HCT116 (cell line): Measurements from ENCODE around the gene CYP46A1. TPM values are rescaled to one million over a fixed set of nuclear protein-coding genes. Genes with fewer than 3 reads are reported as not detected.

Experiments used
- ATAC-seq: fragments of 200-7000 bp; cut with Tn5 transposase; 2 replicates; pipeline ENCODE4 v1.9.1; 2020; ENCODE audit warnings: mild to moderate bottlenecking, moderate library complexity
- BruUV-seq: library from RNA; stranded (reverse); fragments of 400-500 nt; replicated peaks from 2 replicates; lab custom pipeline; 2021; lab: Mats Ljungman, UMichigan
- CTCF ChIA-PET: fragments of 300-600 bp; sonication (Branson Sonifier 250); formaldehyde crosslinking; loops from one replicate; lab custom pipeline; 2021; ENCODE audit warnings: antibody characterized with exemption; lab: Charles Lee
- POLR2A ChIA-PET: fragments of 300-600, 350-600 bp; sonication (Branson Sonifier 250); formaldehyde crosslinking; loops from one replicate; lab custom pipeline; 2021; ENCODE audit warnings: antibody characterized with exemption; lab: Charles Lee
- RAD21 ChIA-PET, 2 experiments: fragments of 300-600 bp; sonication (Branson Sonifier 250); formaldehyde crosslinking; loops; one replicate each; lab custom pipeline; 2023; ENCODE audit warnings: low total read pairs in 2 of 2; ENCODE audit not compliant: uncharacterized antibody in 2 of 2, unreplicated experiment in 2 of 2, low non-redundant PET in 1 of 2; lab: Charles Lee
- DNase-seq: peaks from one replicate; pipeline ENCODE4 v3.0.0-alpha.2; 2010; ENCODE audit warnings: low read depth, low spot score
- H2AFZ ChIP-seq: fragments of 200-600 bp; shearing (Covaris generic), sonication (generic); 2 replicates; pipeline ENCODE4 v1.6.1; 2017; ENCODE audit warnings: low read depth, mixed run types, mixed read lengths, antibody characterized with exemption, low read length; ENCODE audit not compliant: poor library complexity, severe bottlenecking
- H3K27ac ChIP-seq: 2 replicates; pipeline ENCODE4 v1.5.1; 2012; ENCODE audit warnings: low read depth, low read length
- H3K27me3 ChIP-seq: fragments of 200-600 bp; sonication (generic); 2 replicates; pipeline ENCODE4 v1.6.1; 2016; ENCODE audit warnings: mixed run types, low read length, mixed read lengths; ENCODE audit not compliant: insufficient read depth
- H3K36me3 ChIP-seq, 2 experiments: fragments of 200-500 bp in 1 of 2; fragments of 200-600 bp in 1 of 2; sonication (Bioruptor generic) in 1 of 2; sonication (generic) in 1 of 2; 2 replicates each; pipeline versions ENCODE4 v1.5.1 to v1.6.1; 2014 to 2016; ENCODE audit warnings: low read length in 2 of 2, inconsistent platforms in 1 of 2, mixed read lengths in 1 of 2, mixed run types in 1 of 2; ENCODE audit not compliant: insufficient read depth in 2 of 2, control insufficient read depth in 1 of 2
- H3K4me1 ChIP-seq, 2 experiments: fragments of 200-600 bp in 1 of 2; sonication (generic) in 1 of 2; 2 replicates each; pipeline versions ENCODE4 v1.5.1 to v1.6.1; 2012 to 2017; ENCODE audit warnings: low read length in 2 of 2, inconsistent platforms in 1 of 2, mild to moderate bottlenecking in 1 of 2, mixed read lengths in 1 of 2, mixed run types in 1 of 2, moderate library complexity in 1 of 2; ENCODE audit not compliant: insufficient read depth in 2 of 2, control insufficient read depth in 1 of 2
- H3K4me2 ChIP-seq: fragments of 200-600 bp; sonication (generic); 2 replicates; pipeline ENCODE4 v1.6.1; 2017; ENCODE audit warnings: mixed run types, low read length, mixed read lengths
- H3K4me3 ChIP-seq, 2 experiments: fragments of 200-600 bp in 1 of 2; sonication (generic) in 1 of 2; replicated peaks in 1 of 2; 2 replicates each; pipeline ENCODE4 v1.5.1; 2011 to 2016; ENCODE audit warnings: low read length in 2 of 2, control low read depth in 1 of 2, low read depth in 1 of 2, mild to moderate bottlenecking in 1 of 2, mixed read lengths in 1 of 2, mixed run types in 1 of 2
- H3K79me2 ChIP-seq: fragments of 200-600 bp; sonication (generic); 2 replicates; pipeline ENCODE4 v1.6.1; 2017; ENCODE audit warnings: mild to moderate bottlenecking, mixed run types, low read length, moderate library complexity, mixed read lengths; ENCODE audit not compliant: insufficient read depth
- H3K9ac ChIP-seq: fragments of 200-600 bp; sonication (generic); 2 replicates; pipeline ENCODE4 v1.6.1; 2016; ENCODE audit warnings: low read length, mixed read lengths
- H3K9me2 ChIP-seq: fragments of 200-600 bp; sonication (generic), shearing (Covaris generic); 2 replicates; pipeline ENCODE4 v1.6.1; 2017; ENCODE audit warnings: mixed run types, mild to moderate bottlenecking, moderate library complexity; ENCODE audit not compliant: insufficient read depth
- H3K9me3 ChIP-seq, 2 experiments: fragments of 200-500 bp in 1 of 2; fragments of 200-600 bp in 1 of 2; sonication (Bioruptor generic) in 1 of 2; sonication (generic) in 1 of 2; 2 replicates each; pipeline ENCODE4 v1.6.1; 2014 to 2017; ENCODE audit warnings: low read length in 2 of 2, mixed read lengths in 2 of 2, inconsistent platforms in 1 of 2, low read depth in 1 of 2, mild to moderate bottlenecking in 1 of 2, mixed run types in 1 of 2, moderate library complexity in 1 of 2; ENCODE audit not compliant: control insufficient read depth in 1 of 2, insufficient read depth in 1 of 2
- H4K20me1 ChIP-seq: fragments of 200-600 bp; sonication (generic), shearing (Covaris generic); 2 replicates; pipeline ENCODE4 v1.6.1; 2017; ENCODE audit warnings: mixed run types, mild to moderate bottlenecking, moderate library complexity; ENCODE audit not compliant: insufficient read depth
- CBX3 ChIP-seq: IDR thresholded peaks from 2 replicates; pipeline ENCODE4 v1.6.1; 2012; ENCODE audit warnings: low read depth
- EGR1 ChIP-seq: IDR thresholded peaks from 2 replicates; pipeline ENCODE4 v1.6.1; 2012; ENCODE audit warnings: low read depth
- EZH2 ChIP-seq: fragments of 200-600 bp; sonication (generic); IDR thresholded peaks from 2 replicates; pipeline ENCODE4 v1.6.1; 2017; ENCODE audit warnings: antibody characterized with exemption, mixed run types
- FOSL1 ChIP-seq: IDR thresholded peaks from 2 replicates; pipeline ENCODE4 v1.6.1; 2012; ENCODE audit warnings: low read depth
- JUND ChIP-seq: IDR thresholded peaks from 2 replicates; pipeline ENCODE4 v1.6.1; 2012
- SIN3A ChIP-seq: IDR thresholded peaks from 2 replicates; pipeline ENCODE4 v1.6.1; 2012; ENCODE audit warnings: low read depth
- SRF ChIP-seq: IDR thresholded peaks from 2 replicates; pipeline ENCODE4 v1.6.1; 2012; ENCODE audit warnings: low read depth
- ZFX ChIP-seq: fragments of 450-650 bp; IDR thresholded peaks from 2 replicates; pipeline ENCODE4 v1.6.1; 2017
- ZNF274 ChIP-seq: fragments of 200-500 bp; sonication (Bioruptor generic); IDR thresholded peaks from 2 replicates; pipeline ENCODE4 v1.6.1; 2014; ENCODE audit warnings: mild to moderate bottlenecking, low read depth, low read length, inconsistent platforms
- intact Hi-C: fragments of 100-400 bp; cut with micrococcal nuclease; formaldehyde crosslinking; loops from 2 replicates; pipeline ENCODE4 v1.10.0; 2022
- total RNA-seq: library from RNA; stranded (reverse); gene quantifications from one replicate; pipeline ENCODE4 v1.2.1, GENCODE V29; 2021; ENCODE audit not compliant: unreplicated experiment
- TF ChIP-seq, protein P1 (sequence below): IDR thresholded peaks from 2 replicates; pipeline ENCODE4 v1.6.1; 2012; ENCODE audit warnings: low read depth
- TF ChIP-seq, protein P2 (sequence below): IDR thresholded peaks from 2 replicates; pipeline ENCODE4 v1.6.1; 2012
- TF ChIP-seq, protein P3 (sequence below): IDR thresholded peaks from 2 replicates; pipeline ENCODE4 v1.6.1; 2011; ENCODE audit warnings: mild to moderate bottlenecking, low read length, moderate library complexity; ENCODE audit not compliant: insufficient replicate concordance; ENCODE audit errors: extremely low read depth
- TF ChIP-seq, protein P4 (sequence below): IDR thresholded peaks from 2 replicates; pipeline ENCODE4 v1.6.1; 2012

Gene CYP46A1
- total RNA-seq, 1 experiment from 2014 or later, result 0.76 TPM

DNA sequence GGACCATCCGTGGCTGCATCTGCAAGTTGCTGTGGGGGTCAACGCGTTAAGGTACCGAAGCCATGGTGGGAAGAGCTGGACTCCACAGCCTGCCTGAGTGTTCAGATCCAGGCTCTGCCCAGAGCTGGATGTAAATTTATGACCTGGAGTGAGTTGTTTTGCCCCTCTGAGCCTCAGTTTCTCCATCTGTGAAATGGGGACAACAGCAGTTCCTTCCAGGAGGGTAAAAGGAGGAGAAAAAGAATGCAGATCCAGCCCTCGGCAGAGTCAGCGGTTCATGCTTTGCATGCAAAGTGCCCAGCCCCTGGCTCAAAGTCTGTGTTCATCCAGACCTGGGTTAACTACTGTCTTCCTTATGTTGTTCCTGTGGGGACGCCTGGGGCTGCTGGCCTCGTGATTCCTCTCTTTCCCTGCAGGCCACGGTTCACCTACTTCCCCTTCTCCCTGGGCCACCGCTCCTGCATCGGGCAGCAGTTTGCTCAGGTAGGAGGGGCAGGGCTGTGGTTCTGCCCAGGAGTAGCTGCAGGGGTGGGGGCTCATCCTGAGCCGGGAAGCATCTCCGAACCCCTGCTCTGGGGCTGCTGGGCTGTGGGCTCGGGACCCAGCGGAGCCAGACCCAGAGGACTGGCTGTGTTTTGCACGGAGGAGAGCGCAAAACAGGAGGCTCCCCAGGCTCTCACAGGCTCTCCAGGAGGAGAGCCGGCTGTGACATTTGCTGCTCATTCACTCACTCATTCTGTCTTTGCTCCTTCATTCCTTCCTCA, 41.9 kb downstream of the CYP46A1 start (continued):
- TF ChIP-seq, protein P1, sequence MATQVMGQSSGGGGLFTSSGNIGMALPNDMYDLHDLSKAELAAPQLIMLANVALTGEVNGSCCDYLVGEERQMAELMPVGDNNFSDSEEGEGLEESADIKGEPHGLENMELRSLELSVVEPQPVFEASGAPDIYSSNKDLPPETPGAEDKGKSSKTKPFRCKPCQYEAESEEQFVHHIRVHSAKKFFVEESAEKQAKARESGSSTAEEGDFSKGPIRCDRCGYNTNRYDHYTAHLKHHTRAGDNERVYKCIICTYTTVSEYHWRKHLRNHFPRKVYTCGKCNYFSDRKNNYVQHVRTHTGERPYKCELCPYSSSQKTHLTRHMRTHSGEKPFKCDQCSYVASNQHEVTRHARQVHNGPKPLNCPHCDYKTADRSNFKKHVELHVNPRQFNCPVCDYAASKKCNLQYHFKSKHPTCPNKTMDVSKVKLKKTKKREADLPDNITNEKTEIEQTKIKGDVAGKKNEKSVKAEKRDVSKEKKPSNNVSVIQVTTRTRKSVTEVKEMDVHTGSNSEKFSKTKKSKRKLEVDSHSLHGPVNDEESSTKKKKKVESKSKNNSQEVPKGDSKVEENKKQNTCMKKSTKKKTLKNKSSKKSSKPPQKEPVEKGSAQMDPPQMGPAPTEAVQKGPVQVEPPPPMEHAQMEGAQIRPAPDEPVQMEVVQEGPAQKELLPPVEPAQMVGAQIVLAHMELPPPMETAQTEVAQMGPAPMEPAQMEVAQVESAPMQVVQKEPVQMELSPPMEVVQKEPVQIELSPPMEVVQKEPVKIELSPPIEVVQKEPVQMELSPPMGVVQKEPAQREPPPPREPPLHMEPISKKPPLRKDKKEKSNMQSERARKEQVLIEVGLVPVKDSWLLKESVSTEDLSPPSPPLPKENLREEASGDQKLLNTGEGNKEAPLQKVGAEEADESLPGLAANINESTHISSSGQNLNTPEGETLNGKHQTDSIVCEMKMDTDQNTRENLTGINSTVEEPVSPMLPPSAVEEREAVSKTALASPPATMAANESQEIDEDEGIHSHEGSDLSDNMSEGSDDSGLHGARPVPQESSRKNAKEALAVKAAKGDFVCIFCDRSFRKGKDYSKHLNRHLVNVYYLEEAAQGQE, result no peak
- TF ChIP-seq, protein P2, sequence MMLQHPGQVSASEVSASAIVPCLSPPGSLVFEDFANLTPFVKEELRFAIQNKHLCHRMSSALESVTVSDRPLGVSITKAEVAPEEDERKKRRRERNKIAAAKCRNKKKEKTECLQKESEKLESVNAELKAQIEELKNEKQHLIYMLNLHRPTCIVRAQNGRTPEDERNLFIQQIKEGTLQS, result no peak
- TF ChIP-seq, protein P3, sequence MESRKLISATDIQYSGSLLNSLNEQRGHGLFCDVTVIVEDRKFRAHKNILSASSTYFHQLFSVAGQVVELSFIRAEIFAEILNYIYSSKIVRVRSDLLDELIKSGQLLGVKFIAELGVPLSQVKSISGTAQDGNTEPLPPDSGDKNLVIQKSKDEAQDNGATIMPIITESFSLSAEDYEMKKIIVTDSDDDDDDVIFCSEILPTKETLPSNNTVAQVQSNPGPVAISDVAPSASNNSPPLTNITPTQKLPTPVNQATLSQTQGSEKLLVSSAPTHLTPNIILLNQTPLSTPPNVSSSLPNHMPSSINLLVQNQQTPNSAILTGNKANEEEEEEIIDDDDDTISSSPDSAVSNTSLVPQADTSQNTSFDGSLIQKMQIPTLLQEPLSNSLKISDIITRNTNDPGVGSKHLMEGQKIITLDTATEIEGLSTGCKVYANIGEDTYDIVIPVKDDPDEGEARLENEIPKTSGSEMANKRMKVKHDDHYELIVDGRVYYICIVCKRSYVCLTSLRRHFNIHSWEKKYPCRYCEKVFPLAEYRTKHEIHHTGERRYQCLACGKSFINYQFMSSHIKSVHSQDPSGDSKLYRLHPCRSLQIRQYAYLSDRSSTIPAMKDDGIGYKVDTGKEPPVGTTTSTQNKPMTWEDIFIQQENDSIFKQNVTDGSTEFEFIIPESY, result no peak

DNA sequence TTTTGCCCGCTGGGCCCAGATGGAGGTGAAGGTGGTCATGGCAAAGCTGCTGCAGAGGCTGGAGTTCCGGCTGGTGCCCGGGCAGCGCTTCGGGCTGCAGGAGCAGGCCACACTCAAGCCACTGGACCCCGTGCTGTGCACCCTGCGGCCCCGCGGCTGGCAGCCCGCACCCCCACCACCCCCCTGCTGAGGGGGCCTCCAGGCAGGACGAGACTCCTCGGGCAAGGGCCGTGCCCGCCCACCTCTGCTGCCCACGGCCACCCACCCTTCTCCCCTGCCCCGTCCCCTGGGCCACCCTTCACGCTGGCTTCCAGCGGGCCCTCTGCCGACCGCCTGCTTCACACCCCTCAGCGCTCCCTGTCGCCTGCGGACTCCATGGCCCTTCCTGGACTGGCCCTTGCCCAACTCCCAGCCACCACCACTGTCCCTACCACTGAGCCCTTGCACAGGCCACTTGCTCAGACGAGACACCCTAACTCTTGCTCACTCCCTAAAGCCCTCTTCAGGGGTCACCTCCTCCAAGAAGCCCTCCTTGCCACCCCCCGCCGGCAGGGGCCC, 42.5 kb downstream of the CYP46A1 start:
- no peak overlapping the region for H3K4me3 ChIP-seq
- CTCF ChIA-PET, result no interaction called here
- H3K27ac ChIP-seq, result no peak overlapping the region
- no peaks in the 10 kb centered on the region for H3K27me3 ChIP-seq
- H3K9me3 ChIP-seq, result no peaks in the 10 kb centered on the region
- no peaks in the 10 kb centered on the region for H3K9me2 ChIP-seq
- DNase-seq (no peak), ATAC-seq (no peak)
- no peaks in the 10 kb centered on the region for H4K20me1 ChIP-seq
- no peak overlapping the region for H3K9ac ChIP-seq
- no peaks in the 10 kb centered on the region for H3K36me3 ChIP-seq
- H3K79me2 ChIP-seq, result no peaks in the 10 kb centered on the region
- H3K4me2 ChIP-seq, result no peak overlapping the region
- no TSS peak for BruUV-seq
- intact Hi-C loops, result no loop called here
- H2AFZ ChIP-seq, result no peak overlapping the region
- RAD21 ChIA-PET, result no interaction called here
- POLR2A ChIA-PET, result no interaction called here
- H3K4me1 ChIP-seq, result peaks cover 6 to 11% of the 10 kb centered on the region in 2 experiments; a peak in 2 of 4 replicates
- TF ChIP-seq ZFX (no peak), FOSL1 (no peak), EGR1 (no peak), JUND (no peak), EZH2 (no peak), ZNF274 (no peak), CBX3 (no peak), SIN3A (no peak), SRF (no peak)
- TF ChIP-seq, protein P1, result no peak
- TF ChIP-seq, protein P4, sequence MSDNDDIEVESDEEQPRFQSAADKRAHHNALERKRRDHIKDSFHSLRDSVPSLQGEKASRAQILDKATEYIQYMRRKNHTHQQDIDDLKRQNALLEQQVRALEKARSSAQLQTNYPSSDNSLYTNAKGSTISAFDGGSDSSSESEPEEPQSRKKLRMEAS, result no peak
